Mononuclear cell (primary cell): ENCODE measurements around the gene AIF1. TPM values are rescaled to one million over a fixed set of nuclear protein-coding genes. Genes with fewer than 3 reads are reported as not detected.
"Not testable (repeated sequence)": the region's sequence is repeated elsewhere in the genome, so short reads cannot be mapped to it uniquely, and the experiment has no call there.

ENCODE experiments used
- H3K27me3 ChIP-seq: 2 replicates; pipeline ENCODE4 v1.6.0; 2011; ENCODE audit warnings: low read length, control low read depth; ENCODE audit not compliant: insufficient read depth
- H3K4me1 ChIP-seq: 2 replicates; pipeline ENCODE4 v1.5.1; 2011; ENCODE audit warnings: mild to moderate bottlenecking, low read length, control low read depth; ENCODE audit not compliant: insufficient read depth
- H3K4me3 ChIP-seq: 2 replicates; pipeline ENCODE4 v1.5.1; 2011; ENCODE audit warnings: mild to moderate bottlenecking, low read length, moderate library complexity
- H3K9me3 ChIP-seq: 2 replicates; pipeline ENCODE4 v1.5.1; 2011; ENCODE audit warnings: low read depth, mild to moderate bottlenecking, control low read depth, low read length
- total RNA-seq: library from RNA; depleted of rRNA; stranded (reverse); fragments of >200 nt; gene quantifications from one replicate; pipeline ENCODE4 v1.2.3, GENCODE V29; 2012

The AIF1 gene
- total RNA-seq, 1 donor: 245 TPM

- not testable (repeated sequence) for H3K9me3 ChIP-seq, H3K4me3 ChIP-seq, H3K27me3 ChIP-seq
- peaks cover 83% of the 10 kb centered on the region for H3K4me1 ChIP-seq
Observed at GRCh38 chr6:31590691-31591090, 24.3 kb upstream of the AIF1 start.

DNA sequence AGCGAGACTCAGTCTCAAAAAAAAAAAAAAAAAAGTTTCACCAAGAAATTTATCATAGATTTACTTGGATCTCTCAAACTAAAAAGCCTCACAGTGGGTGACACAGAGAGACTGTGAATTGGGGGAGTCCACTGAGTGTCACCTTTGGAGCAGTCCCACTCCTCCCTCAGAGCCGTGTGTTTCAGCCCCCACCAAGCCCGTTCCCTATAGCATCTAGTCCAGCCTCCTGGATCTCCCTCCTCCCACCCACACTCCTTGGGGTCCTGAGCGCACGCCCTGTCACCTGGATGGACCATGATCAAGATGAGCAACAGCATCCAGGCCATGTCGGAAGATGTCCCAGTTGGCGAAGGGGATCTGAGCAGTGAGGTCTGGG, 22.6 kb upstream of the AIF1 start:
- Histone ChIP-seq H3K9me3 (no peaks in the 10 kb centered on the region), H3K27me3 (no peaks in the 10 kb centered on the region), H3K4me1 (peaks cover 83% of the 10 kb centered on the region), H3K4me3 (peak overlapping the region; percentile 1)

DNA sequence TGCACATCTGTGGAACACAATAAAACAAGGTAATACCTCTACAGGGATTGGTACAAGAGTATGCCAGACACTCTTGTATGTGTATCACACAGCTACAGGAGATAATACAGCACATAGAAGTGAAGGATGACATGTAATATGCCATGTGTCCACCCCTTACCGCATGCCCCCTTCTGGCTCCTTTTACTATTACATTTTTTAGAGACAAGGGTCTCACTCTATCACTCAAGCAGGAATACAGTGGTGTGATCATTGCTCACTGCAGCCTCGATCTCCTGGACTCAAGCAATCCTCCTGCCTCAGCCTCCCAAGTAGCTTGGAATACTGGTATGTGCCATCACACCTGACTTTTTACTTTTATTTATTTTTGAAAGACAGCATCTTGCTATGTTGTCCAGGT, 18.0 kb upstream of the AIF1 start:
- Histone ChIP-seq H3K27me3 (no peaks in the 10 kb centered on the region), H3K4me3 (no peak overlapping the region)

DNA sequence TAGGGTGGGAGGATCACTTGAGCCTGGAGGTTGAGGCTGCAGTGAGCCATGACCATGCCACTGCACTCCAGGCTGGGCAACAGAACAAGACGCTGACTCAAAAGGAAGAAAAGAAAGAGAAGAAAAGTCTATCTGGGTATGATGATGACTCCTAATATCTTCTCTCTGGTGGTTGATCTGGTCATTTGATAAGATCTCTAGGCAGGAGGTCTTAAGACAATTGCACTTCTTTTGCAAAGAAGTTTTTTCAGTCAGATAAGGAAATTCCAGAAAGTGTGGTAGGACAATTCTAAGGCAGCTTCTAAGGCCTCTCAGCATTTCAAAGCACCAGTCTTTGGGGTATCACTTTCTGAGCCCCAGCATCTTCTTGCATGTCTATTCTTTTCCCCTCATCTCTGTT, 7.7 kb upstream of the AIF1 start:
- H3K4me1 ChIP-seq: peaks cover 5% of the 10 kb centered on the region
- H3K9me3 ChIP-seq: no peaks in the 10 kb centered on the region

More for the DNA sequence above, 18.0 kb upstream of the AIF1 start:
- Histone ChIP-seq H3K9me3 (no peaks in the 10 kb centered on the region), H3K4me1 (peaks cover 60% of the 10 kb centered on the region)

DNA sequence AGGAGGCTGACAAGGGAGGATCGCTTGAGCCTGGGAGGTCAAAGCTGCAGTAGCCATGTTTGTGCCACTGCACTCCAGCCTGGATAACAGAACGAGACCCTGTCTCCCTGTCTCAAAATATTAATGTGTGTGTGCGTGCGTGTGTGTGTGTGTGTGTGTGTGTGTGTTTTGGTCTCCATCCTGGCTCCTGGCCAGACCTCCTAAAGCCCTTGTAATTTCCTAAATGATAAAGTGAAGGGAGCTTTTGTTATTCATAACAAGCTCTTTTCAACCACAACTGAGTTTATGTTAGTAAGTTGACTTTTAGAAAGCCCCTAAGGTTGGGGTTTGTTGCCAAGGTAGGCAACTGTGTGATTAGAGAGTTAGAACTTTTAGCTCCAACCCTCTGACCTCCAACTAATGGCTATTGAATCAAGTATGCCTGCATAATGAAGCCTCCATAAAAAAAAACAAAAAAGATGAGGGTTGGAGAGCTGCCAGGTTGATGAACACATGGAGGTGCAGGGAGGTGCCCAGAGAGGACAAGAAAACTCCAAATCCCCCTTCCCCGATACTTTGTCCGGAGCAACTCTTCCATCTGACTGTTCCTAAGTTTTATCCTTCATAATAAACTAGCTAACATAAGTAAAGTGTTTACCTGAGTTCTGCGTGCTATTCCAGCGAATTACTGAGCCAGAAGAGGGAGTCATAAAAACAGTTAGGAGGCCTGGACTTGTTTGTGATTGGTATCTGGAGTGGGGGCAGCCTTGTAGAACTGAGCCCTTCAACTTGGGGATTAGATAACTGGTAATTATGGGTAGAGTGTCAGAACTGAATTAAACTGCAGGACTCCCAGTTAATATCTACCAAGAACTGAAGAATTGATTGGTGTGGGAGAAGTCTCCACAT, 5.3 kb upstream of the AIF1 start:
- Histone ChIP-seq H3K27me3 (no peaks in the 10 kb centered on the region), H3K4me1 (peaks cover 21% of the 10 kb centered on the region), H3K4me3 (no peak overlapping the region), H3K9me3 (no peaks in the 10 kb centered on the region)

More for the DNA sequence above, 7.7 kb upstream of the AIF1 start:
- Histone ChIP-seq H3K4me3 (no peak overlapping the region), H3K27me3 (no peaks in the 10 kb centered on the region)

GRCh38 chr6:31610968-31611367, 4.1 kb upstream of the AIF1 start:
- peaks cover 33% of the 10 kb centered on the region for H3K4me1 ChIP-seq
- H3K4me3 ChIP-seq: no peak overlapping the region
- no peaks in the 10 kb centered on the region for H3K27me3 ChIP-seq
- no peaks in the 10 kb centered on the region for H3K9me3 ChIP-seq

DNA sequence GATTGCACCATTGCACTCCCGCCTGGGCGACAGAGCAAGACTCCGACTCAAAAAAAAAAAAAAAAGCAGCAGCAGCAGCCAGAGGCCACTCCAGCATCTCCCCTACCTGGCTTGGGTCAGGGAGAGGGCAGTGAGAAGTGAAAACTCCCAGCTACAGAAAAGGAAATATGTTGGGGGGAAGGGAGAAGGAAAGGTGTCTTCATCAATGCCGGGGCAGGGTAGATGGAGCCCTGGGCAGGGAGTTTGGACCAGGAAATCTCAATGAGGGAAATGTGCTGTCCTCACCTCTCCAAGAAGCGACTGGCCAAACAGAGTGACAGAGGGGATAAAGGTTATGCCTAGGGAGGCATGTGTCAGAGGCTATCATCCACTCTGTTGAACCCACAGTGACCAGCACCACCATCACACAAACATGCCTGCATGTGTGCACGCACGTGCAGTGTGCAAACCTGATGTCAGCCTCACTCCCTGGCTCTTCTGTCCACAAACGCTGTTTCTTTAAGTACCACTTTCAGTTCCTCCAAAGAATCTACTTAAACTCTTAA, 887 bp upstream of the AIF1 start:
- Histone ChIP-seq H3K9me3 (no peaks in the 10 kb centered on the region), H3K4me1 (peaks cover 55% of the 10 kb centered on the region), H3K27me3 (no peaks in the 10 kb centered on the region), H3K4me3 (no peak overlapping the region)

DNA sequence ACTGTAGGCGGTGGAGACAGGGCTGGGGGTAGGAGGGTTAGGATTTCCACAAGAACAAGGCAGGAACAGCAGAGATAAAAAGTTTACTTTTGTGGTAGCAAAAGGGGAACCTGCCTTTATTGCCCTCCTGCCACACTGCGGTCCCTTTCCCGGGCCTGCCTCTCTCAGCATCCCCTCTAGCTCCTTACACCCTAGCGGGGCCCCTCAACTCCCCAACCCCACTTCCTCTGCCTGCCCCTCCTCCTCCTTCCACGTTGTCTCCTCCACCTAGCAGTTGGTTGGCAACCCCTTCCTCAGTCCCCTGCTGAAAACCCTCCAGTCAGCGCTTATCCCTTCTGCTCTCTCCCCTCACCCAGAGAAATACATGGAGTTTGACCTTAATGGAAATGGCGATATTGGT, 714 bp downstream of the AIF1 start:
- Histone ChIP-seq H3K4me3 (peak overlapping the region; percentile 60), H3K9me3 (no peaks in the 10 kb centered on the region), H3K4me1 (peaks cover 60% of the 10 kb centered on the region), H3K27me3 (no peaks in the 10 kb centered on the region)

- H3K27me3 ChIP-seq: no peaks in the 10 kb centered on the region
- no peaks in the 10 kb centered on the region for H3K9me3 ChIP-seq
- H3K4me3 ChIP-seq: no peak overlapping the region
- H3K4me1 ChIP-seq: peaks cover 67% of the 10 kb centered on the region
Observed at GRCh38 chr6:31617010-31617409, 2.0 kb downstream of the AIF1 start.

GRCh38 chr6:31619805-31620585, 5.0 kb downstream of the AIF1 start:
- H3K9me3 ChIP-seq: no peaks in the 10 kb centered on the region
- peak overlapping the region; percentile 77 for H3K4me3 ChIP-seq
- no peaks in the 10 kb centered on the region for H3K27me3 ChIP-seq
- H3K4me1 ChIP-seq: peaks cover 63% of the 10 kb centered on the region

GRCh38 chr6:31620586-31621319, 5.7 kb downstream of the AIF1 start, which contains the start of gene PRRC2A:
PRRC2A (plus strand) TSS chr6:31620715; CDS start chr6:31622790, 2,075 bp downstream.
- H3K9me3 ChIP-seq: no peaks in the 10 kb centered on the region
- H3K27me3 ChIP-seq: no peaks in the 10 kb centered on the region
- peak within 1 kb of the TSS; percentile 77 for H3K4me3 ChIP-seq
- H3K4me1 ChIP-seq: peaks cover 55% of the 10 kb centered on the region

GRCh38 chr6:31621320-31621939, 6.4 kb downstream of the AIF1 start:
- Histone ChIP-seq H3K9me3 (no peaks in the 10 kb centered on the region), H3K4me3 (peak overlapping the region; percentile 77), H3K4me1 (peaks cover 48% of the 10 kb centered on the region), H3K27me3 (no peaks in the 10 kb centered on the region)

DNA sequence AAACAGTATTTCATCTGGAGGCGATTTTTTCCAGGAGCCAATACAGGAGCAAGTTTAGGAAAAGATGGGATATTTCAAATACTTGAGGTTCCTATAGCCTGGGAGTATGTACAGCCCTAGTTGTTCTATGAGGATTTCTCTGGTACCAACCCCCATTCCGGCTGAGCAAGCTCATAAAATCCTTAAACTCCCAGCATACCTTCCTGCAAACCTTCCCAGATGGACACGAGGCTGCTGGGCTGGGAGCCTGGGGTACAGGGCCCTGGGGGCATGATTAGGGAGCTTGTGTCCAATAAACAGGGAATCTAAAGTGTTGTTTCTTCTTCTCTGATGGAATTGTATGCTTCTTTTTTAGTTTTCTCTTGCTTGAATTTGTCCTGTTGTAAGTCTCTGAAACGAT, 7.0 kb downstream of the AIF1 start:
- H3K4me1 ChIP-seq: peaks cover 43% of the 10 kb centered on the region
- no peaks in the 10 kb centered on the region for H3K9me3 ChIP-seq
- no peak overlapping the region for H3K4me3 ChIP-seq
- H3K27me3 ChIP-seq: no peaks in the 10 kb centered on the region

GRCh38 chr6:31622684-31623091, 7.7 kb downstream of the AIF1 start:
- peaks cover 37% of the 10 kb centered on the region for H3K4me1 ChIP-seq
- H3K27me3 ChIP-seq: no peaks in the 10 kb centered on the region
- H3K9me3 ChIP-seq: no peaks in the 10 kb centered on the region
- no peak overlapping the region for H3K4me3 ChIP-seq
